Skeletal muscle satellite cell (primary cell): ENCODE data around the gene NDST1. TPM values are rescaled to one million over a fixed set of nuclear protein-coding genes. Genes with fewer than 3 reads are reported as not detected.
"Not testable (repeated sequence)": the region's sequence is repeated elsewhere in the genome, so short reads cannot be mapped to it uniquely, and the experiment has no call there.

Experiments
- H3K27me3 ChIP-seq: 2 replicates; pipeline ENCODE4 v1.7.0; 2013; ENCODE audit warnings: low read length; ENCODE audit not compliant: control insufficient read depth, insufficient read depth
- H3K36me3 ChIP-seq: 2 replicates; pipeline ENCODE4 v1.7.0; 2013; ENCODE audit warnings: mild to moderate bottlenecking, control low read depth, low read length; ENCODE audit not compliant: insufficient read depth
- H3K4me1 ChIP-seq: 2 replicates; pipeline ENCODE4 v1.7.0; 2013; ENCODE audit warnings: low read length; ENCODE audit not compliant: control insufficient read depth, insufficient read depth
- H3K4me2 ChIP-seq: 2 replicates; pipeline ENCODE4 v1.7.0; 2013; ENCODE audit warnings: mild to moderate bottlenecking, low read length
- H3K4me3 ChIP-seq: 2 replicates; pipeline ENCODE4 v1.7.0; 2013; ENCODE audit warnings: low read length
- H3K9ac ChIP-seq: 2 replicates; pipeline ENCODE4 v1.7.0; 2013; ENCODE audit warnings: mild to moderate bottlenecking, low read depth, low read length, moderate library complexity
- H3K9me3 ChIP-seq: replicated peaks from 2 replicates; pipeline ENCODE4 v1.7.0; 2013; ENCODE audit warnings: mild to moderate bottlenecking, control low read depth, low read length
- total RNA-seq: library from RNA; depleted of rRNA; stranded (reverse); fragments of >200 nt; gene quantifications from 2 replicates; pipeline ENCODE4 v1.2.3, GENCODE V29; 2012; rRNA removed

NDST1 gene
- total RNA-seq, result 51.2 and 52.4 TPM in 2 replicates

- Histone ChIP-seq H3K36me3 (peaks cover 9% of the 10 kb centered on the region), H3K4me1 (peaks cover 78% of the 10 kb centered on the region), H3K27me3 (no peaks in the 10 kb centered on the region), H3K4me2 (no peak within 1 kb of the TSS), H3K4me3 (no peak within 1 kb of the TSS), H3K9me3 (no peaks in the 10 kb centered on the region), H3K9ac (peak within 1 kb of the TSS; percentile 15)
Observed at GRCh38 chr5:150507474-150508276, at the start of gene NDST1. Gene NDST1 (plus strand): TSS chr5:150508131. CDS start chr5:150521255, 13,124 bp downstream.

GRCh38 chr5:150458802-150459557, 49.0 kb upstream of the NDST1 start:
- no peaks in the 10 kb centered on the region for H3K9me3 ChIP-seq
- peak overlapping the region; percentile 50 for H3K4me3 ChIP-seq
- peaks cover 8% of the 10 kb centered on the region for H3K4me1 ChIP-seq
- H3K9ac ChIP-seq, result peak overlapping the region; percentile 53
- H3K36me3 ChIP-seq, result no peaks in the 10 kb centered on the region
- H3K27me3 ChIP-seq, result no peaks in the 10 kb centered on the region
- H3K4me2 ChIP-seq, result peak overlapping the region; percentile 72

GRCh38 chr5:150460781-150461180, 47.1 kb upstream of the NDST1 start:
- Histone ChIP-seq H3K9ac (no peak overlapping the region), H3K4me1 (peaks cover 16% of the 10 kb centered on the region), H3K27me3 (no peaks in the 10 kb centered on the region), H3K4me2 (no peak overlapping the region), H3K36me3 (no peaks in the 10 kb centered on the region), H3K9me3 (no peaks in the 10 kb centered on the region), H3K4me3 (no peak overlapping the region)

- Histone ChIP-seq H3K27me3 (no peaks in the 10 kb centered on the region), H3K4me1 (peaks cover 16% of the 10 kb centered on the region), H3K4me2 (no peak overlapping the region), H3K9me3 (no peaks in the 10 kb centered on the region), H3K4me3 (no peak overlapping the region), H3K36me3 (no peaks in the 10 kb centered on the region), H3K9ac (no peak overlapping the region)
Observed at GRCh38 chr5:150461231-150461630, 46.7 kb upstream of the NDST1 start.

- Histone ChIP-seq H3K27me3 (no peaks in the 10 kb centered on the region), H3K9ac (peak overlapping the region; percentile 37), H3K36me3 (no peaks in the 10 kb centered on the region), H3K4me2 (no peak overlapping the region), H3K4me1 (peaks cover 23% of the 10 kb centered on the region), H3K4me3 (no peak overlapping the region), H3K9me3 (no peaks in the 10 kb centered on the region)
Observed at GRCh38 chr5:150464554-150465012, 43.3 kb upstream of the NDST1 start.

- H3K4me1 ChIP-seq, result peaks cover 33% of the 10 kb centered on the region
- no peaks in the 10 kb centered on the region for H3K9me3 ChIP-seq
- H3K27me3 ChIP-seq, result no peaks in the 10 kb centered on the region
- no peak overlapping the region for H3K4me2 ChIP-seq
- no peaks in the 10 kb centered on the region for H3K36me3 ChIP-seq
- H3K4me3 ChIP-seq, result no peak overlapping the region
- H3K9ac ChIP-seq, result no peak overlapping the region
Observed at GRCh38 chr5:150465927-150466326, 42.0 kb upstream of the NDST1 start.

GRCh38 chr5:150468206-150468605, 39.7 kb upstream of the NDST1 start:
- Histone ChIP-seq H3K4me2 (no peak overlapping the region), H3K27me3 (no peaks in the 10 kb centered on the region), H3K4me1 (peaks cover 47% of the 10 kb centered on the region), H3K36me3 (no peaks in the 10 kb centered on the region), H3K9me3 (no peaks in the 10 kb centered on the region), H3K4me3 (no peak overlapping the region), H3K9ac (no peak overlapping the region)

DNA sequence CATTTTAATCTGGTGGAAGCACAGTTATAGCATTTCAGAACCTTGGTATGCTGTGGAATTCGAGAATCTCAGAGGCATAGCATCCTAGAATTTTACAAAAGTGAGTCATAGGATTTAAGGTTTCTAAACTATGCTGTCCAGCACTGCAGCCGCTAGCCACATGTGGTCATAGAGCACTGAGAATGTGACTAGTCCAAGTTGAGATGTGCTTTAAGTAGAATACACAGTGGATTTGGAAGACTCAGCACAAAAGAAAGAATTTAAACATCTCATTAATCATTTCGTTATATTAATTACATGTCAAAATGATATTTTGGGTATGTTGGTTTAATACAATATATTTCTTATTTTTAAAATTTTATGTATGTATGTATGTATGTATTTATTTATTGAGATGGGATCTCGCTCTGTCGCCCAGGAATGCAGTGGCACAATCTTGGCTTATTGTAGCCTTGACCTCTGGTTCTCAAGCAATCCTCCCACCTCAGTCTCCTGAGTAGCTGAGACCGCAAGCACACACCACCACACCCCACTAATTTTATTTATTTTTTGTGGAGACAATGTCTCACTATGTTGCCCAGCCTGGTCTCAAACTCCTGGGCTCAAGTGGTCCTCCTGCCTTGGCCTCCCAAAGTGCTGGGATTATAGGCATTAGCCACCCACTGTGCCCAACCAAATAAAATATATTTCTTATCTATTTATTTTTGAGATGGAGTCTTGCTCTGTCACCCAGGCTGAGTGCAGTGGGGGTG, 38.0 kb upstream of the NDST1 start:
- Histone ChIP-seq H3K36me3 (no peaks in the 10 kb centered on the region), H3K27me3 (no peaks in the 10 kb centered on the region), H3K4me2 (peak overlapping the region; percentile 10), H3K9me3 (no peaks in the 10 kb centered on the region), H3K4me1 (peaks cover 54% of the 10 kb centered on the region), H3K4me3 (no peak overlapping the region), H3K9ac (peak overlapping the region; percentile 39)

- H3K9me3 ChIP-seq, result no peaks in the 10 kb centered on the region
- peaks cover 61% of the 10 kb centered on the region for H3K4me1 ChIP-seq
- H3K27me3 ChIP-seq, result no peaks in the 10 kb centered on the region
- H3K4me3 ChIP-seq, result no peak overlapping the region
- peak overlapping the region; percentile 83 for H3K9ac ChIP-seq
- H3K4me2 ChIP-seq, result no peak overlapping the region
- H3K36me3 ChIP-seq, result no peaks in the 10 kb centered on the region
Observed at GRCh38 chr5:150473673-150474358, 34.1 kb upstream of the NDST1 start.

- not testable (repeated sequence) for H3K9ac ChIP-seq, H3K36me3 ChIP-seq, H3K4me2 ChIP-seq, H3K27me3 ChIP-seq, H3K4me3 ChIP-seq, H3K9me3 ChIP-seq
- H3K4me1 ChIP-seq, result peaks cover 40% of the 10 kb centered on the region
Observed at GRCh38 chr5:150476568-150476967, 31.4 kb upstream of the NDST1 start.

GRCh38 chr5:150479416-150479815, 28.5 kb upstream of the NDST1 start:
- no peak overlapping the region for H3K4me3 ChIP-seq
- H3K4me1 ChIP-seq, result peaks cover 18% of the 10 kb centered on the region
- no peak overlapping the region for H3K9ac ChIP-seq
- no peaks in the 10 kb centered on the region for H3K36me3 ChIP-seq
- H3K9me3 ChIP-seq, result no peaks in the 10 kb centered on the region
- H3K27me3 ChIP-seq, result no peaks in the 10 kb centered on the region
- no peak overlapping the region for H3K4me2 ChIP-seq
